Suprapubic skin (tissue), 3 donors: Measurements from ENCODE around the gene KDSR.

Source experiments
- CTCF ChIP-seq, 2 donors: fragments of 200-600 bp in 1 of 2; fragments of 450-650 bp in 1 of 2; sonication (generic) in 1 of 2; IDR thresholded peaks; one replicate each; pipeline ENCODE4 v1.5.1; 2016 to 2019; ENCODE audit warnings: antibody characterized with exemption in 2 of 2, mild to moderate bottlenecking in 1 of 2, moderate library complexity in 1 of 2
- POLR2AphosphoS5 ChIP-seq, 3 donors: sonication (generic); formaldehyde crosslinking; IDR thresholded peaks; one replicate each; pipeline ENCODE4 v1.6.1; 2017; ENCODE audit warnings: antibody characterized with exemption in 3 of 3

DNA sequence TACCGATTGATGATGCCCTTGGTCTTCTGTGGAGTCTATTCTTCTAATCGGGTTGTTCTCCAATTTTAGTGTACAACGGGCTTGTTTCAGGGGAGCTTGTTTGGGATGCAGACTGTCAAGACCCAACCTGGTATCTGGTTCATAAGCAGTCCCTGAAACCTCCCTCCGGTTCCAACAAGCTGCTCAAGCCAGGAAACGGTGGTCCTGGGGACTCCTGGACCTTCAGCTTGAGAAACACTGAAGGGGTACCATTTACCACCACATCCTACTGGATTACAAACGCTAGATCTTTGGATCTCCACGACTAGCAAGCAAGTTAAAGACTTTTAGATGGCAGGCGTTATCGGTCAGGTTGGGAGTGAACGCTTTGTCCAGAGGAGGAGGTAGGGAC lies 49.5 kb downstream of the KDSR start:
- TF ChIP-seq CTCF (IDR thresholded peaks at IDR 0.05) (no peak), POLR2AphosphoS5 (IDR thresholded peaks at IDR 0.05) (no peak)
